Upper lobe of right lung (tissue), 1 donor: Measurements from ENCODE around the gene HOXA2. TPM values are rescaled to one million over a fixed set of nuclear protein-coding genes. Genes with fewer than 3 reads are reported as not detected.

ENCODE experiments used
- ATAC-seq: fragments of 200-7000 bp; cut with Tn5 transposase; one replicate; pipeline ENCODE4 v1.9.1; 2020; ENCODE audit warnings: mild to moderate bottlenecking, moderate library complexity
- DNase-seq: peaks from one replicate; pipeline ENCODE4 v3.0.0-alpha.2; 2020
- H3K27ac ChIP-seq: fragments of 200-600 bp; one replicate; pipeline ENCODE4 v1.8.0; 2022
- H3K27me3 ChIP-seq: fragments of 200-600 bp; one replicate; pipeline ENCODE4 v1.8.0; 2022; ENCODE audit warnings: mild to moderate bottlenecking
- H3K36me3 ChIP-seq: fragments of 200-600 bp; one replicate; pipeline ENCODE4 v1.8.0; 2022
- H3K4me1 ChIP-seq: fragments of 200-600 bp; one replicate; pipeline ENCODE4 v1.8.0; 2022
- H3K4me3 ChIP-seq: fragments of 200-600 bp; one replicate; pipeline ENCODE4 v1.8.0; 2022; ENCODE audit warnings: mild to moderate bottlenecking
- H3K9me3 ChIP-seq: fragments of 200-600 bp; one replicate; pipeline ENCODE4 v1.8.0; 2022
- CTCF ChIP-seq: fragments of 200-600 bp; IDR thresholded peaks from one replicate; pipeline ENCODE4 v1.8.0; 2022; ENCODE audit warnings: antibody characterized with exemption
- intact Hi-C: fragments of 100-400 bp; cut with DNase I; formaldehyde crosslinking; loops from one replicate; pipeline ENCODE4 v1.11.0; 2022
- total RNA-seq: library from RNA; stranded (reverse); fragmentation: NEBNext Ultra II Directional; extraction: Animal tissue kit (Norgen Biotek cat#: 25700); gene quantifications from one replicate; pipeline ENCODE4 v1.2.1, GENCODE V29; 2021
- donor health status: DM: no; HTN: yes; CAD: no; lungs with severe emphysema.

Gene HOXA2
- total RNA-seq, 1 donor from 2014 or later: 2.1 TPM

- no peak for DNase-seq
- no peak for ATAC-seq
- no peak for TF ChIP-seq CTCF
- Histone ChIP-seq H3K27ac (peak overlapping the region; percentile 91), H3K36me3 (no peaks in the 10 kb centered on the region), H3K9me3 (no peaks in the 10 kb centered on the region), H3K4me1 (peaks cover 9% of the 10 kb centered on the region), H3K4me3 (peak overlapping the region; percentile 54), H3K27me3 (peaks cover 2% of the 10 kb centered on the region)
- intact Hi-C loops: no loop called here
Measured at GRCh38 chr7:27111751-27112277, 9.3 kb upstream of the HOXA2 start.

DNA sequence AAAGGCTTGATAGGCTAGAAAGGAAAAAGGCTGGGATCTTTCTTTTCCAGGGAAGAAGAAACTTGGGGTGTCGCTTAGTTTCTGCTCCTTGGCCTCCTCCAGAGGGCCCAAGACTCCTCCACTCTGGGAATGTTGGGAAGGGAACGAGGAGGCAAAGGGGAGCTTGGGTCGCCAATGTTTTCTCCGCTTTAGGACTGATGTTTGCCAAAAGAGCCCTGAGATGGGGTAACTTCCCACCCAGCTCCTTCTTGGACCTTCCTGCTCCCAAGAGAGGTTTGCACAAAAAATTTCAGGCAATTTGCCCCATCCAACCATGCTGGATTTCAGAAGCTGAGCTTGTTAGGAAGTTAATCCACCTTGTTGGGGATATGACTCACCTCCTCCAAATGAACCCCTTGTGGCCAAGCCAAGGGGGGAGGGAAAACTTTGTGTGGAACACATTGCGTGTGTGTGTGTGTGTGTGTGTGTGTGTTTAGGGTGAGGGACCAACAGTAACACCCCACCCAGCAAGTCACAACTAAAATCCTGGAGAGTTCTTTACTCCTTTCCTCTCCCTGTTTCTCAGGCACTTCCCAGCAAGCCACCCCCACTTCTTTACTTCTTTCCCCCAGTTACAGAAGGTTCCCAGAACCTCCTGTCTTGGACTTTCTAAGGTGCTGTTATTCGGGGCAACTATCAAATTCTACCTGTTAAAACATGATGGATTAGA is 8.7 kb upstream of the HOXA2 start:
- ATAC-seq (no peak), DNase-seq (no peak)
- no peaks in the 10 kb centered on the region for H3K9me3 ChIP-seq
- H3K27me3 ChIP-seq: peaks cover 7% of the 10 kb centered on the region
- H3K4me3 ChIP-seq: peak overlapping the region; percentile 54
- intact Hi-C loops: no loop called here
- no peaks in the 10 kb centered on the region for H3K36me3 ChIP-seq
- peaks cover 9% of the 10 kb centered on the region for H3K4me1 ChIP-seq
- H3K27ac ChIP-seq: peak overlapping the region; percentile 91
- no peak for TF ChIP-seq CTCF

- peak overlapping the region; percentile 54 for H3K4me3 ChIP-seq
- no peaks in the 10 kb centered on the region for H3K36me3 ChIP-seq
- H3K27ac ChIP-seq: peak overlapping the region; percentile 91
- no peaks in the 10 kb centered on the region for H3K9me3 ChIP-seq
- peak; percentile 28 for ATAC-seq
- H3K4me1 ChIP-seq: peaks cover 15% of the 10 kb centered on the region
- no peak for DNase-seq
- H3K27me3 ChIP-seq: peaks cover 9% of the 10 kb centered on the region
- no peak for TF ChIP-seq CTCF
- intact Hi-C loops: no loop called here
Measured at GRCh38 chr7:27110186-27111031, 7.9 kb upstream of the HOXA2 start.

DNA sequence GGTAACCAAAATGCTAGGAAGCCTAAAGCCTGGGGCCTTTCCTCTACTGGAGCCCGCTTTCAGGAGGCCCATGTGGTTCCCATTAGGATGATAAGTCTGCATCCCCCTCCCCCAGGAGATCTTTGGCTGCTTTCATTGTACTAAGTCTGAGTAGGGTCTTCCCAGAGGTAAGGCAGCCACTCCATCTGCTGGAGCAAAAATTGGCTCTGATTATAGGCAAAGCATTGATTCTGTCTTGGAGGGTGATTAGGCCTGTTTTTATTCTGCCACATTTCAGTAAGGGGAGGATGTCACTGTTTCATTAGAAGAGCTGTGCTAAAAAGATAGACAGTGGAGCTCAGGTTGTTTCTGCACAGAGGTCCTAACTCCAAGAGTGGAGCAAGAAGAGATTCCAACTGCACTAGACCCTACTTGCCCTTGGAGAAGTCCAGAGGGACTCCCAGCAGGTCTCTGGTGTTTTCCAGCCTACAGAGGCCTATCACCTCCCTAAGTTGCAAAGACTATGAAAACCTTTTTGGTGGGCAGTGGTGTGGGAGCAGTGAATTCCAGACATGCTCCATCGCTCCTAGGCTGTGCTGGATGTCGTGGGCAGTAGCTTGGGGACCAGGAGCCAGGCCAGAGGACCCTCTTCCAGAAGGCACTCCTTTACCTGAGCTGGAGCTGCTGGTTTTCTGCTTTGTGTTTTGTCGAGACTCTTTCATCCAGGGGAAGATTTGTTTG is 7.1 kb upstream of the HOXA2 start:
- intact Hi-C loops: loop anchor here (10.0 kb wide), 1 partner anchor 255 kb away; no protein-coding TSS in a partner anchor
- DNase-seq (no peak), ATAC-seq (no peak)
- Histone ChIP-seq H3K27me3 (peaks cover 9% of the 10 kb centered on the region), H3K36me3 (no peaks in the 10 kb centered on the region), H3K4me3 (no peak overlapping the region), H3K27ac (peak overlapping the region; percentile 91), H3K9me3 (no peaks in the 10 kb centered on the region), H3K4me1 (peaks cover 18% of the 10 kb centered on the region)
- no peak for TF ChIP-seq CTCF

DNA sequence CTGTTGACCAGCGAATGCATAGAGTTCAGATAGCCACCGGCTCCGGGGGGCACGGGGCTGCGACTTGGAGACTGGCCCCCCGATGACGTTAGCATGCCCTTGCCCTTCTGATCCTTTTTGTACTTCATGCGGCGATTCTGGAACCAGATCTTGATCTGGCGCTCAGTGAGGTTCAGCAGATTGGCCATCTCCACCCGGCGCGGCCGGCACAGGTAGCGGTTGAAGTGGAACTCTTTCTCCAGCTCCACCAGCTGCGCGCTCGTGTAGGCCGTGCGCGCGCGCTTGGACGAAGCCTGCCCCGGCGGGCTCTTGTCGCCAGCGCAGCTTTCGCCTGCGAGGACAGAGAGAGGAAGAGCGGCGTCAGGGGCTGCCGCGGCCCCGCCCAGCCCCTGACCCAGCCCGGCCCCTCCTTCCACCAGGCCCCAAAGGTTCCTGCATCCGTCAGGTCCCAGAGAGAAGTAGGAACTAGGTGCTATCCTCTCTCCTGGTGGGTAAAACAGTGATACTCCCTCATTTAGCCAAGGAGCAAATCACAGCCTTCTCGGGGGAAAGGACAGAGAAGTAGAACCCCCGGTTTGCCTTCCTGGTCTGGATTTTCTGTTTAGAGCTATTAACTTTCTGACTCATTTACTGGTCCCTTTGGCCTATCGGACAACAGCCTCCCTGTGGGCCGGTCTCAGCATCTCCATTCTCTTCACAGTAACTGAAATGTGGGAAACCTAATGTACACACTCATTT is 6.1 kb upstream of the HOXA2 start:
- H3K27me3 ChIP-seq: peaks cover 12% of the 10 kb centered on the region
- peak overlapping the region; percentile 91 for H3K27ac ChIP-seq
- DNase-seq (no peak), ATAC-seq (peak; percentile 72)
- peak overlapping the region; percentile 46 for H3K4me3 ChIP-seq
- H3K36me3 ChIP-seq: no peaks in the 10 kb centered on the region
- peaks cover 18% of the 10 kb centered on the region for H3K4me1 ChIP-seq
- peak; percentile 19 for TF ChIP-seq CTCF
- intact Hi-C loops: loop anchor here (10.0 kb wide), 1 partner anchor 254 kb away; no protein-coding TSS in a partner anchor
- H3K9me3 ChIP-seq: no peaks in the 10 kb centered on the region
